ENCODE data around the gene ADIPOR2.

- TF ChIP-seq CTCF (conservative IDR thresholded peaks at IDR 0.05; ENCODE audit: low read depth, low read length) (no peak), EZH2phosphoT487 (IDR thresholded peaks at IDR 0.05; ENCODE audit: borderline replicate concordance, low read length) (no peak), EZH2 (IDR thresholded peaks at IDR 0.05; ENCODE audit: low read length, unreplicated experiment) (no peak)
Measured at GRCh38 chr12:1820191-1820895, 129.5 kb downstream of the ADIPOR2 start, which contains the start of gene LRTM2.

All from PC-3 (cell line).